GM23338 (cell line): ENCODE data around the gene RCOR3.

Experiments
- CREB1 ChIP-seq: fragments of 250-450 bp; sonication (Bioruptor Pico); IDR thresholded peaks from 2 replicates; pipeline ENCODE4 v1.5.0; 2020; ENCODE audit warnings: low read depth, mild to moderate bottlenecking, moderate library complexity
- CTCF ChIP-seq, 2 experiments: fragments of 200-600 bp in 1 of 2; sonication (generic) in 1 of 2; conservative IDR thresholded peaks; 2 replicates each; pipeline versions ENCODE4 v1.5.1 to v1.6.1; 2016 to 2017; ENCODE audit warnings: antibody characterized with exemption in 2 of 2, low read depth in 2 of 2, mild to moderate bottlenecking in 2 of 2, moderate library complexity in 1 of 2
- EZH2 ChIP-seq: fragments of 200-600 bp; sonication (generic); IDR thresholded peaks from one replicate; pipeline ENCODE4 v1.8.0; 2017; ENCODE audit warnings: antibody characterized with exemption, mild to moderate bottlenecking, low read depth; ENCODE audit not compliant: unreplicated experiment
- EZH2phosphoT487 ChIP-seq: fragments of 200-600 bp; sonication (generic); IDR thresholded peaks from one replicate; pipeline ENCODE4 v1.8.1; 2018; ENCODE audit warnings: antibody characterized with exemption; ENCODE audit not compliant: unreplicated experiment
- POLR2AphosphoS5 ChIP-seq: IDR thresholded peaks from 2 replicates; pipeline ENCODE4 v1.6.1; 2016; ENCODE audit warnings: antibody characterized with exemption, low read depth
- ZNF114 ChIP-seq: fragments of 250-450 bp; sonication (Bioruptor Pico); IDR thresholded peaks from 2 replicates; pipeline ENCODE4 v1.5.0; 2020; ENCODE audit warnings: mild to moderate bottlenecking, moderate library complexity

GRCh38 chr1:211213702-211214101, 45.5 kb upstream of the RCOR3 start:
- TF ChIP-seq CTCF (conservative IDR thresholded peaks at IDR 0.05; ENCODE audit: low read depth in 2 of 2) (no peak), EZH2phosphoT487 (no peak), CREB1 (no peak), EZH2 (no peak), POLR2AphosphoS5 (no peak), ZNF114 (CRISPR knock-in tag) (no peak)
